OCI-LY3 (cell line): ENCODE data around the gene SH2D1B.

Source experiments
- H2AFZ ChIP-seq: fragments of 200-600, 300-600 bp; shearing (Covaris generic); 2 replicates; pipeline ENCODE4 v1.6.0; 2014; ENCODE audit warnings: antibody characterized with exemption, low read depth, low read length
- H3K27ac ChIP-seq: fragments of 200-600, 300-600 bp; sonication (generic); 2 replicates; pipeline ENCODE4 v1.5.1; 2014; ENCODE audit warnings: mild to moderate bottlenecking, low read length, moderate library complexity, mixed read lengths
- H3K27me3 ChIP-seq: fragments of 200-600, 300-600 bp; sonication (generic); 2 replicates; pipeline ENCODE4 v1.6.1; 2014; ENCODE audit warnings: low read depth, low read length, mixed read lengths
- H3K36me3 ChIP-seq: fragments of 200-600, 300-600 bp; sonication (generic); replicated peaks from 2 replicates; pipeline ENCODE3; 2014; ENCODE audit warnings: low read depth, low read length, mixed read lengths
- H3K4me1 ChIP-seq: fragments of 300-600, 200-600 bp; sonication (generic); 2 replicates; pipeline ENCODE4 v1.6.1; 2014; ENCODE audit warnings: low read length, mixed read lengths
- H3K4me2 ChIP-seq: fragments of 200-600, 300-600 bp; sonication (generic); 2 replicates; pipeline ENCODE4 v1.6.1; 2014; ENCODE audit warnings: low read length, mixed read lengths
- H3K4me3 ChIP-seq: fragments of 300-600, 200-600 bp; sonication (generic); 2 replicates; pipeline ENCODE4 v1.5.1; 2014; ENCODE audit warnings: antibody characterized with exemption, mild to moderate bottlenecking, low read length, moderate library complexity
- H3K79me2 ChIP-seq: fragments of 300-600, 200-600 bp; shearing (Covaris generic); 2 replicates; pipeline ENCODE4 v1.6.1; 2014; ENCODE audit warnings: mild to moderate bottlenecking, low read length, mixed read lengths
- H3K9ac ChIP-seq: fragments of 300-600, 200-600 bp; shearing (Covaris generic); 2 replicates; pipeline ENCODE4 v1.6.0; 2014; ENCODE audit warnings: mild to moderate bottlenecking, low read length, moderate library complexity
- H3K9me3 ChIP-seq: fragments of 200-600, 300-600 bp; shearing (Covaris generic); 2 replicates; pipeline ENCODE4 v1.6.1; 2014; ENCODE audit warnings: low read length, mixed read lengths; ENCODE audit not compliant: insufficient read depth
- H4K20me1 ChIP-seq: fragments of 200-600, 300-600 bp; sonication (generic); 2 replicates; pipeline ENCODE4 v1.6.1; 2016; ENCODE audit warnings: low read length, mixed read lengths; ENCODE audit not compliant: insufficient read depth
- CTCF ChIP-seq: fragments of 200-600, 300-600 bp; sonication (generic); IDR thresholded peaks from 2 replicates; pipeline ENCODE4 v1.5.1; 2014; ENCODE audit warnings: antibody characterized with exemption, low read length, low read depth
- EZH2phosphoT487 ChIP-seq: fragments of 200-600 bp; shearing (Covaris generic); IDR thresholded peaks from 2 replicates; pipeline ENCODE4 v1.6.1; 2018; ENCODE audit warnings: antibody characterized with exemption, mixed run types, low read depth

SH2D1B gene

GRCh38 chr1:162360874-162361260, 51.1 kb downstream of the SH2D1B start:
- H3K4me3 ChIP-seq: no peak overlapping the region
- no peak overlapping the region for H2AFZ ChIP-seq
- peaks cover 91% of the 10 kb centered on the region for H3K27me3 ChIP-seq
- TF ChIP-seq EZH2phosphoT487: no peak
- TF ChIP-seq CTCF: no peak
- peaks cover 12% of the 10 kb centered on the region for H3K4me1 ChIP-seq
- no peak overlapping the region for H3K27ac ChIP-seq
- no peaks in the 10 kb centered on the region for H3K36me3 ChIP-seq
- peak overlapping the region; percentile 57; the same call in 1 of the 2 replicates for H3K4me2 ChIP-seq
- H3K9ac ChIP-seq: no peak overlapping the region
- H3K79me2 ChIP-seq: no peaks in the 10 kb centered on the region
- H4K20me1 ChIP-seq: peaks cover 42% of the 10 kb centered on the region
- H3K9me3 ChIP-seq: no peaks in the 10 kb centered on the region

GRCh38 chr1:162360237-162360873, 51.6 kb downstream of the SH2D1B start:
- Histone ChIP-seq H3K79me2 (no peaks in the 10 kb centered on the region), H2AFZ (no peak overlapping the region), H3K27ac (no peak overlapping the region), H3K9me3 (no peaks in the 10 kb centered on the region), H3K36me3 (no peaks in the 10 kb centered on the region), H3K4me3 (no peak overlapping the region), H4K20me1 (peaks cover 38% of the 10 kb centered on the region), H3K27me3 (peaks cover 91% of the 10 kb centered on the region), H3K4me1 (peaks cover 12% of the 10 kb centered on the region), H3K4me2 (no peak overlapping the region), H3K9ac (no peak overlapping the region)
- TF ChIP-seq EZH2phosphoT487: no peak
- no peak for TF ChIP-seq CTCF

- Histone ChIP-seq H3K27me3 (peaks cover 91% of the 10 kb centered on the region), H2AFZ (no peak overlapping the region), H3K27ac (no peak overlapping the region), H3K4me2 (no peak overlapping the region), H3K36me3 (no peaks in the 10 kb centered on the region), H4K20me1 (peaks cover 32% of the 10 kb centered on the region), H3K4me3 (no peak overlapping the region), H3K9me3 (no peaks in the 10 kb centered on the region), H3K79me2 (no peaks in the 10 kb centered on the region), H3K4me1 (peaks cover 12% of the 10 kb centered on the region), H3K9ac (no peak overlapping the region)
- no peak for TF ChIP-seq CTCF
- no peak for TF ChIP-seq EZH2phosphoT487
Measured at GRCh38 chr1:162359523-162360236, 52.3 kb downstream of the SH2D1B start.

GRCh38 chr1:162358928-162359327, 53.0 kb downstream of the SH2D1B start:
- TF ChIP-seq CTCF (no peak), EZH2phosphoT487 (no peak)
- Histone ChIP-seq H3K4me1 (peaks cover 12% of the 10 kb centered on the region), H4K20me1 (peaks cover 32% of the 10 kb centered on the region), H2AFZ (no peak overlapping the region), H3K27me3 (peaks cover 91% of the 10 kb centered on the region), H3K27ac (no peak overlapping the region), H3K4me3 (no peak overlapping the region), H3K9ac (no peak overlapping the region), H3K36me3 (no peaks in the 10 kb centered on the region), H3K9me3 (no peaks in the 10 kb centered on the region), H3K79me2 (no peaks in the 10 kb centered on the region), H3K4me2 (no peak overlapping the region)
